A549 (cell line): ENCODE data around the gene SERPING1.

ENCODE experiments used
- BCL3 ChIP-seq: fragments of >200 bp; sonication (Bioruptor Twin); formaldehyde crosslinking; IDR thresholded peaks from 3 replicates; pipeline ENCODE4 v1.6.1; 2016
- BHLHE40 ChIP-seq: IDR thresholded peaks from 2 replicates; pipeline ENCODE4 v1.6.1; 2012; ENCODE audit warnings: low read depth, low read length, inconsistent platforms
- CEBPB ChIP-seq, 2 experiments: fragments of >200 bp in 1 of 2; sonication (Bioruptor Twin) in 1 of 2; formaldehyde crosslinking in 1 of 2; IDR thresholded peaks; 2 replicates each; pipeline ENCODE4 v1.6.1; 2012 to 2016
- CTCF ChIP-seq: fragments of >200 bp; sonication (Bioruptor Twin); formaldehyde crosslinking; IDR thresholded peaks from 3 replicates; pipeline ENCODE4 v1.5.1; 2016
- ELK1 ChIP-seq: fragments of 150-350 bp; IDR thresholded peaks from 2 replicates; pipeline ENCODE4 v1.6.1; 2014; ENCODE audit warnings: low read depth, mild to moderate bottlenecking, low read length
- ESRRA ChIP-seq: fragments of 150-350 bp; IDR thresholded peaks from 2 replicates; pipeline ENCODE4 v1.6.1; 2014; ENCODE audit warnings: mild to moderate bottlenecking, low read length, borderline replicate concordance
- KDM5A ChIP-seq: fragments of 200-600 bp; sonication (generic); IDR thresholded peaks from 2 replicates; pipeline ENCODE4 v1.6.1; 2016; ENCODE audit warnings: antibody characterized with exemption, mild to moderate bottlenecking
- MYC ChIP-seq: IDR thresholded peaks from 2 replicates; pipeline ENCODE4 v1.6.1; 2012; ENCODE audit warnings: mild to moderate bottlenecking, inconsistent platforms, low read length, improper control_type of control experiment, borderline replicate concordance
- NPAS2 ChIP-seq: fragments of 250-450 bp; sonication (Bioruptor Pico); IDR thresholded peaks from 2 replicates; pipeline ENCODE4 v1.8.0; 2022; ENCODE audit warnings: mild to moderate bottlenecking, moderate library complexity, borderline replicate concordance
- RCOR1 ChIP-seq: fragments of 150-350 bp; IDR thresholded peaks from 2 replicates; pipeline ENCODE4 v1.6.1; 2014; ENCODE audit warnings: antibody characterized with exemption, low read length, low read depth
- REST ChIP-seq: fragments of 200-600 bp; sonication (generic); IDR thresholded peaks from 2 replicates; pipeline ENCODE4 v1.6.1; 2016; ENCODE audit warnings: antibody characterized with exemption, mild to moderate bottlenecking, moderate library complexity
- RNF2 ChIP-seq: fragments of 200-600 bp; sonication (generic); IDR thresholded peaks from 2 replicates; pipeline ENCODE4 v1.6.1; 2016; ENCODE audit warnings: low read depth, mild to moderate bottlenecking, antibody characterized with exemption, moderate library complexity, borderline replicate concordance
- SMC3 ChIP-seq: fragments of >200 bp; sonication (Bioruptor Twin); formaldehyde crosslinking; IDR thresholded peaks from 3 replicates; pipeline ENCODE4 v1.6.1; 2018; ENCODE audit warnings: inconsistent platforms
- USF2 ChIP-seq: fragments of 450-650 bp; IDR thresholded peaks from 2 replicates; pipeline ENCODE4 v1.6.1; 2014; ENCODE audit warnings: antibody characterized with exemption

- no peak for TF ChIP-seq CTCF
- no peak for TF ChIP-seq USF2
- TF ChIP-seq RCOR1: no peak
- TF ChIP-seq ESRRA: no peak
- TF ChIP-seq BHLHE40: no peak
- no peak for TF ChIP-seq CEBPB (IDR thresholded peaks at IDR 0.05)
- no peak for TF ChIP-seq SMC3
- no peak for TF ChIP-seq BCL3
- no peak for TF ChIP-seq RNF2
- no peak for TF ChIP-seq NPAS2 (CRISPR knock-in tag)
- TF ChIP-seq ELK1: no peak
- TF ChIP-seq MYC: no peak
- TF ChIP-seq KDM5A: no peak
- no peak for TF ChIP-seq REST
Observed at GRCh38 chr11:57633394-57634070, 36.0 kb downstream of the SERPING1 start.
